ENCODE results near the gene MRPL10. TPM values are rescaled to one million over a fixed set of nuclear protein-coding genes. Genes with fewer than 3 reads are reported as not detected.

MRPL10 gene
- total RNA-seq, 1 donor from 2014 or later = 29.8 TPM

GRCh38 chr17:47840001-47840741 lies 8.8 kb upstream of the MRPL10 start:
- no peak for DNase-seq (ENCODE audit: extremely low read depth, low read depth, low spot score)

- DNase-seq (ENCODE audit: extremely low read depth, low read depth, low spot score) = no peak
These were observed 7.7 kb upstream of the MRPL10 start for GRCh38 chr17:47839071-47839470.

GRCh38 chr17:47838636-47839035 lies 7.3 kb upstream of the MRPL10 start:
- DNase-seq (ENCODE audit: extremely low read depth, low read depth, low spot score) = no peak

- no peak for DNase-seq (ENCODE audit: extremely low read depth, low read depth, low spot score)
These were observed 6.2 kb upstream of the MRPL10 start for GRCh38 chr17:47837401-47838039.

GRCh38 chr17:47836601-47837000 lies 5.3 kb upstream of the MRPL10 start:
- DNase-seq (ENCODE audit: extremely low read depth, low read depth, low spot score) = no peak

- no peak for DNase-seq (ENCODE audit: extremely low read depth, low read depth, low spot score)
These were observed 3.4 kb upstream of the MRPL10 start for GRCh38 chr17:47834756-47835155.

GRCh38 chr17:47831934-47832327 lies 590 bp upstream of the MRPL10 start:
- no peak for DNase-seq (ENCODE audit: extremely low read depth, low read depth, low spot score)

GRCh38 chr17:47830396-47831002 lies 842 bp downstream of the MRPL10 start:
- no peak for DNase-seq (ENCODE audit: extremely low read depth, low read depth, low spot score)

- no peak for DNase-seq (ENCODE audit: extremely low read depth, low read depth, low spot score)
These were observed 1.5 kb downstream of the MRPL10 start for GRCh38 chr17:47829870-47830269.

- DNase-seq (ENCODE audit: extremely low read depth, low read depth, low spot score) = no peak
These were observed 7.8 kb downstream of the MRPL10 start for GRCh38 chr17:47823519-47823918.

GRCh38 chr17:47822785-47823184 lies 8.6 kb downstream of the MRPL10 start:
- DNase-seq (ENCODE audit: extremely low read depth, low read depth, low spot score) = no peak

- DNase-seq (ENCODE audit: extremely low read depth, low read depth, low spot score) = peak; percentile 45
These were observed 9.6 kb downstream of the MRPL10 start, which contains the start of gene OSBPL7 for GRCh38 chr17:47821424-47822391. Gene OSBPL7 (minus strand): TSS chr17:47821794. CDS start chr17:47820278, 1,516 bp downstream.

- DNase-seq (ENCODE audit: extremely low read depth, low read depth, low spot score) = no peak
These were observed 10.3 kb downstream of the MRPL10 start for GRCh38 chr17:47821031-47821423.

GRCh38 chr17:47820033-47820789 lies 11.1 kb downstream of the MRPL10 start:
- no peak for DNase-seq (ENCODE audit: extremely low read depth, low read depth, low spot score)

- no peak for DNase-seq (ENCODE audit: extremely low read depth, low read depth, low spot score)
These were observed 11.9 kb downstream of the MRPL10 start for GRCh38 chr17:47819475-47819874.

GRCh38 chr17:47818002-47818695 lies 13.2 kb downstream of the MRPL10 start:
- DNase-seq (ENCODE audit: extremely low read depth, low read depth, low spot score) = no peak

- no peak for DNase-seq (ENCODE audit: extremely low read depth, low read depth, low spot score)
These were observed 14.4 kb downstream of the MRPL10 start for GRCh38 chr17:47816947-47817346.

GRCh38 chr17:47816111-47816735 lies 15.1 kb downstream of the MRPL10 start:
- DNase-seq (ENCODE audit: extremely low read depth, low read depth, low spot score) = no peak

All from glomerular endothelial cell (primary cell).